Measurements from ENCODE around the gene ALKBH1. TPM values are rescaled to one million over a fixed set of nuclear protein-coding genes. Genes with fewer than 3 reads are reported as not detected.

ALKBH1 gene
- total and polyA plus RNA-seq, 2 of the 13 experiments (the other 11 are each of a cell fraction or from before 2014, with no cell fraction given): 12.5 to 14.3 TPM

- FAIRE-seq (no peak), ATAC-seq (no peak), DNase-seq (ENCODE audit: low spot score) (no peak)
- no TSS peak for BruUV-seq (replicated peaks)
- no peaks in the 10 kb centered on the region for H3K79me2 ChIP-seq (ENCODE audit: insufficient read depth, low read length)
- ChIA-PET POLR2A (interaction anchor here (0.7 kb wide), 1 partner anchor 9 kb away, joined by 3 read pairs; no protein-coding TSS in a partner anchor), CTCF (ENCODE audit: low intra/inter-chr PET ratio, low total read pairs) (no interaction called here)
- in situ Hi-C loops (cut with HindIII; ENCODE audit: extremely low pct_ligation_motif_present, low pct_unique_long_range_greater_than_20kb): no loop called here
- H3K9ac ChIP-seq (ENCODE audit: insufficient read depth, low read depth, low read length): no peak overlapping the region
- TF ChIP-seq KLF9 (CRISPR knock-in tag; IDR thresholded peaks at IDR 0.05; ENCODE audit: low read depth) (no peak), ATF7 (IDR thresholded peaks at IDR 0.05) (peak; percentile 50), ATF7 (CRISPR knock-in tag; IDR thresholded peaks at IDR 0.05) (no peak)
- H3K36me3 ChIP-seq (replicated peaks in 1 of 2; ENCODE audit: control insufficient read depth in 1 of 2, insufficient read depth in 2 of 2, low read length in 2 of 2): peaks cover 15 to 84% of the 10 kb centered on the region in 2 experiments
- no peak overlapping the region for H3K27ac ChIP-seq (ENCODE audit: extremely low read length, insufficient read depth, low read length)
- H3K27me3 ChIP-seq (ENCODE audit: control insufficient read depth in 1 of 2, insufficient read depth in 2 of 2, low read length in 2 of 2): no peaks in the 10 kb centered on the region
- no peak overlapping the region for H2AFZ ChIP-seq (ENCODE audit: low read length)
- H3K4me3 ChIP-seq (replicated peaks in 1 of 3; ENCODE audit: insufficient read depth in 1 of 3, low read depth in 2 of 3, low read length in 3 of 3): no peak overlapping the region
- H3K4me1 ChIP-seq (ENCODE audit: insufficient read depth, low read length): no peaks in the 10 kb centered on the region
- no peaks in the 10 kb centered on the region for H4K20me1 ChIP-seq (ENCODE audit: insufficient read depth, low read length)
- no peaks in the 10 kb centered on the region for H3K9me3 ChIP-seq (ENCODE audit: low read length)
- 97% methylated on average over 5 of the region's 5 CpGs for WGBS (ENCODE audit: low lambda C conversion rate)
- intact Hi-C loops (cut with micrococcal nuclease; ENCODE audit: unreplicated experiment): no loop called here
- H3K4me2 ChIP-seq (ENCODE audit: low read depth, low read length): no peak overlapping the region
Measured at GRCh38 chr14:77721437-77721836, 13.6 kb upstream of the ALKBH1 start.

- ChIA-PET CTCF (ENCODE audit: low intra/inter-chr PET ratio, low total read pairs) (no interaction called here), POLR2A (no interaction called here)
- H3K27ac ChIP-seq (ENCODE audit: extremely low read length, insufficient read depth, low read length): no peak overlapping the region
- in situ Hi-C loops (cut with HindIII; ENCODE audit: extremely low pct_ligation_motif_present, low pct_unique_long_range_greater_than_20kb) (no loop called here), intact Hi-C loops (cut with micrococcal nuclease; ENCODE audit: unreplicated experiment) (no loop called here)
- no peak overlapping the region for H3K4me3 ChIP-seq (replicated peaks in 1 of 3; ENCODE audit: insufficient read depth in 1 of 3, low read depth in 2 of 3, low read length in 3 of 3)
- 98% methylated on average over 5 of the region's 5 CpGs for WGBS (ENCODE audit: low lambda C conversion rate)
- H3K79me2 ChIP-seq (ENCODE audit: insufficient read depth, low read length): peaks cover 11% of the 10 kb centered on the region
- TF ChIP-seq AGO2 (optimal IDR thresholded peaks at IDR 0.05; ENCODE audit: low read depth, low read length) (peak; percentile 50), ZFAT (CRISPR knock-in tag; conservative IDR thresholded peaks at IDR 0.05) (no peak), ZC3H13 (CRISPR knock-in tag; IDR thresholded peaks at IDR 0.05) (no peak), TCF7 (IDR thresholded peaks at IDR 0.05; ENCODE audit: low read depth) (no peak), RBFOX2 (IDR thresholded peaks at IDR 0.05; ENCODE audit: low read depth, low read length) (peak; percentile 62), POLR2G (IDR thresholded peaks at IDR 0.05; ENCODE audit: low read depth, low read length) (peak; percentile 30; the same call in 1 of the 2 replicates), POLR2A (IDR thresholded peaks at IDR 0.05; ENCODE audit: insufficient read depth in 1 of 2, low read depth in 2 of 2, low read length in 2 of 2) (peak in 1 of 2 experiments; percentile 3; a peak in 1 of 4 replicates), RBM22 (optimal IDR thresholded peaks at IDR 0.05; ENCODE audit: low read length) (peak; percentile 86)
- no peak overlapping the region for H3K4me2 ChIP-seq (ENCODE audit: low read depth, low read length)
- TSS peak; percentile 60 for BruUV-seq (replicated peaks)
- FAIRE-seq: no peak
- H4K20me1 ChIP-seq (ENCODE audit: insufficient read depth, low read length): no peaks in the 10 kb centered on the region; the same call in 1 of the 2 replicates
- H3K9me3 ChIP-seq (ENCODE audit: low read length): no peaks in the 10 kb centered on the region
- no peak for DNase-seq (ENCODE audit: low spot score)
- ATAC-seq: no peak
- no peak overlapping the region for H2AFZ ChIP-seq (ENCODE audit: low read length)
- no peaks in the 10 kb centered on the region for H3K27me3 ChIP-seq (ENCODE audit: control insufficient read depth in 1 of 2, insufficient read depth in 2 of 2, low read length in 2 of 2)
- H3K4me1 ChIP-seq (ENCODE audit: insufficient read depth, low read length): no peaks in the 10 kb centered on the region
- peaks cover 9 to 72% of the 10 kb centered on the region in 2 experiments for H3K36me3 ChIP-seq (replicated peaks in 1 of 2; ENCODE audit: control insufficient read depth in 1 of 2, insufficient read depth in 2 of 2, low read length in 2 of 2)
- no peak overlapping the region for H3K9ac ChIP-seq (ENCODE audit: insufficient read depth, low read depth, low read length)
Measured at GRCh38 chr14:77717608-77718305, 9.9 kb upstream of the ALKBH1 start.
